GM23248 (cell line): Measurements from ENCODE around the gene STK32B.

Source experiments
- EZH2 ChIP-seq: fragments of 200-600 bp; sonication (generic); IDR thresholded peaks from 2 replicates; pipeline ENCODE4 v1.6.1; 2018; ENCODE audit warnings: antibody characterized with exemption, mild to moderate bottlenecking; ENCODE audit not compliant: insufficient read depth, poor library complexity, severe bottlenecking
- EZH2phosphoT487 ChIP-seq: fragments of 200-600 bp; sonication (generic); IDR thresholded peaks from 2 replicates; pipeline ENCODE4 v1.6.1; 2018; ENCODE audit warnings: antibody characterized with exemption, moderate library complexity, mild to moderate bottlenecking, low read depth; ENCODE audit not compliant: insufficient read depth

DNA sequence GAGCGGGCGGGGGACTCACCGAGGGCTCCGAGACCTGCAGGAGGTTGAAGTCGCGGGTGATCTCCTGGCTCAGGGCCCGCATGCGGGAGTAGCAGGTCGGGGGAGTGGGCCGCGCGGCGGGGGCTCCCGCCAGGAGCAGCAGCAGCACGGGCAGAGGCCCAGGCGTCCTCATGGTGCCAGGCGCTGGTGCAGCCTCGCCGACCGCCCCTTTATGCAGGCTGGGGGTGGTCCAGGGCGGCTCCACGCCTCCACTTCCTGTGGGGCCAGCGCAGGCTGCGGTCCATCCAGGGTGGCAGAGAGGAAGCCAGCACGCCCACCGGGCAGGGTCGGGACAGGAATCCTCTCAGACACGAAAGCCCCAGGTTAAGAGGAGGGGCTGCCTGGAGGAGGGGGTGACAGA is 32.0 kb upstream of the STK32B start, which contains the start of gene CYTL1:
- TF ChIP-seq EZH2phosphoT487 (no peak), EZH2 (no peak)
